H1 (cell line): Measurements from ENCODE around the gene TAS1R1. TPM values are rescaled to one million over a fixed set of nuclear protein-coding genes. Genes with fewer than 3 reads are reported as not detected.

Experiments used
- CBX8 ChIP-seq: fragments of 300-800, 300-1000 bp; sonication (generic); IDR thresholded peaks from 2 replicates; pipeline ENCODE4 v1.7.1; 2016; ENCODE audit warnings: low read depth, low read length, borderline replicate concordance
- KDM5A ChIP-seq: fragments of 200-600 bp; IDR thresholded peaks from 2 replicates; pipeline ENCODE4 v1.7.1; 2012; ENCODE audit warnings: mild to moderate bottlenecking, low read length, inconsistent platforms, mixed read lengths
- POLR2AphosphoS5 ChIP-seq: IDR thresholded peaks from 2 replicates; pipeline ENCODE4 v1.6.1; 2011; ENCODE audit warnings: low read depth, low read length
- POU5F1 ChIP-seq: IDR thresholded peaks from 2 replicates; pipeline ENCODE4 v1.6.1; 2011; ENCODE audit warnings: low read depth, mild to moderate bottlenecking, low read length, moderate library complexity
- SAP30 ChIP-seq: fragments of 300-600 bp; sonication (generic); IDR thresholded peaks from 2 replicates; pipeline ENCODE4 v1.7.1; 2012; ENCODE audit warnings: low read length, moderate library complexity, mild to moderate bottlenecking, inconsistent platforms; ENCODE audit not compliant: insufficient read depth, insufficient replicate concordance
- SUZ12 ChIP-seq: fragments of 200-600 bp; sonication (generic); IDR thresholded peaks from 2 replicates; pipeline ENCODE4 v1.6.1; 2012; ENCODE audit warnings: mild to moderate bottlenecking, inconsistent platforms, low read length, moderate library complexity, mixed read lengths
- polyA plus RNA-seq, 7 experiments: library from polyadenylated mRNA; depleted of rRNA in 3 of 7; stranded (reverse) in 5 of 7; unstranded in 2 of 7; fragments of >200 nt in 5 of 7; fragments of 200-250 nt in 2 of 7; gene quantifications; 1 replicate in 5 of 7; 2 replicates in 1 of 7; 4 replicates in 1 of 7; pipeline versions ENCODE4 v1.2.1 to v1.2.3, GENCODE V29; 2011 to 2013; ENCODE audit warnings: missing spikeins in 2 of 7, mixed read lengths in 2 of 7
- total RNA-seq: library from RNA; stranded (reverse); fragmentation: NEBNext Ultra II Directional; extraction: Animal tissue kit (Norgen Biotek cat#: 25700); gene quantifications from 2 replicates; pipeline ENCODE4 v1.2.1, GENCODE V29; 2021

Gene TAS1R1
- total and polyA plus RNA-seq, 2 of the 8 experiments (the other 6 are each of a cell fraction or from before 2014, with no cell fraction given), result 0.26 TPM; not detected in 1

GRCh38 chr1:6592441-6592840, 37.3 kb downstream of the TAS1R1 start (continued):
- TF ChIP-seq POU5F1 (no peak), SUZ12 (no peak), KDM5A (no peak), SAP30 (no peak), CBX8 (no peak), POLR2AphosphoS5 (no peak)
